ENCODE measurements around the gene DARS1.

- TF ChIP-seq, protein P1, sequence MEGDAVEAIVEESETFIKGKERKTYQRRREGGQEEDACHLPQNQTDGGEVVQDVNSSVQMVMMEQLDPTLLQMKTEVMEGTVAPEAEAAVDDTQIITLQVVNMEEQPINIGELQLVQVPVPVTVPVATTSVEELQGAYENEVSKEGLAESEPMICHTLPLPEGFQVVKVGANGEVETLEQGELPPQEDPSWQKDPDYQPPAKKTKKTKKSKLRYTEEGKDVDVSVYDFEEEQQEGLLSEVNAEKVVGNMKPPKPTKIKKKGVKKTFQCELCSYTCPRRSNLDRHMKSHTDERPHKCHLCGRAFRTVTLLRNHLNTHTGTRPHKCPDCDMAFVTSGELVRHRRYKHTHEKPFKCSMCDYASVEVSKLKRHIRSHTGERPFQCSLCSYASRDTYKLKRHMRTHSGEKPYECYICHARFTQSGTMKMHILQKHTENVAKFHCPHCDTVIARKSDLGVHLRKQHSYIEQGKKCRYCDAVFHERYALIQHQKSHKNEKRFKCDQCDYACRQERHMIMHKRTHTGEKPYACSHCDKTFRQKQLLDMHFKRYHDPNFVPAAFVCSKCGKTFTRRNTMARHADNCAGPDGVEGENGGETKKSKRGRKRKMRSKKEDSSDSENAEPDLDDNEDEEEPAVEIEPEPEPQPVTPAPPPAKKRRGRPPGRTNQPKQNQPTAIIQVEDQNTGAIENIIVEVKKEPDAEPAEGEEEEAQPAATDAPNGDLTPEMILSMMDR (IDR thresholded peaks at IDR 0.05) = no peak
- TF ChIP-seq POLR2A (IDR thresholded peaks at IDR 0.05) = no peak
These were observed 40.8 kb downstream of the DARS1 start for GRCh38 chr2:135944625-135945024.

All from breast epithelium (tissue), 3 donors.